Right kidney (tissue), 1 donor: Measurements from ENCODE around the gene MMP28.
"Not testable (repeated sequence)": the region's sequence is repeated elsewhere in the genome, so short reads cannot be mapped to it uniquely, and the experiment has no call there.

Source experiments
- DNase-seq: peaks from one replicate; pipeline ENCODE4 v3.0.0-alpha.2; 2016

MMP28 gene

DNA sequence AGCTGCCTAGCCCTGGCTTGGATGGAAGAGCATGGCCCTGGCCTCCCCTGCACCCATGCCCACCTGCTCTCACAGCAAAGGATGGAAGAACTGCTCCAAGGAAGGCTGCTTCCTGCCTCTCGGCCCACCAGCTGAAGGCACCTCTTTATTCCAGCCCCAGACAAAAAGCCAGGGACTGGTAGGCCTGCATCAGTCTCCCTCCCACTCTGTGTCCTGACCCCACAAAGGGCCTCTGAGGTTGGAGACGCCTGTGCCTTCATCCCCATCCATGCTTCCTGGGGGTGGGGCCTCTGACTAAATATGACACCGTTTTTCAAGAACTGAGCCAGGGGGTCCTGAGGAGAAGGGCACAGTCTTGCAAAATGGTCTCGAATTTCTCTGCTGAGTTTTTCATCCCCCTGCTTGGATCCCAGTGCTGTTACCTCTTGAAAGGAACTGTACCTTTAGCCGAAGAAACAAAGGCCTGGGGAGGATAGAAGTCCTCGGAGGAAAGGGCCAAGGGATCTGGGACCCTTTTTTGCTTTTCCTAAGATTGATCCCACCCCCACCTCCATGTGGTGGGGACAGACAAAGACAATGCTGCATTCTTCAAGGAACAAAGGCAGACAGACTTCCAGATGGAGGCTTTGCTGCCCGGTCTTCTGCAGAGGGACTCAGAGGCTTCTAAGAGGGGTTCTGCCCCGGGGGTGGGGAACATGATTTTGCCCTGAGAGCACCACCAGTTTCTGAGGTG lies 29.5 kb downstream of the MMP28 start:
- no peak for DNase-seq

DNA sequence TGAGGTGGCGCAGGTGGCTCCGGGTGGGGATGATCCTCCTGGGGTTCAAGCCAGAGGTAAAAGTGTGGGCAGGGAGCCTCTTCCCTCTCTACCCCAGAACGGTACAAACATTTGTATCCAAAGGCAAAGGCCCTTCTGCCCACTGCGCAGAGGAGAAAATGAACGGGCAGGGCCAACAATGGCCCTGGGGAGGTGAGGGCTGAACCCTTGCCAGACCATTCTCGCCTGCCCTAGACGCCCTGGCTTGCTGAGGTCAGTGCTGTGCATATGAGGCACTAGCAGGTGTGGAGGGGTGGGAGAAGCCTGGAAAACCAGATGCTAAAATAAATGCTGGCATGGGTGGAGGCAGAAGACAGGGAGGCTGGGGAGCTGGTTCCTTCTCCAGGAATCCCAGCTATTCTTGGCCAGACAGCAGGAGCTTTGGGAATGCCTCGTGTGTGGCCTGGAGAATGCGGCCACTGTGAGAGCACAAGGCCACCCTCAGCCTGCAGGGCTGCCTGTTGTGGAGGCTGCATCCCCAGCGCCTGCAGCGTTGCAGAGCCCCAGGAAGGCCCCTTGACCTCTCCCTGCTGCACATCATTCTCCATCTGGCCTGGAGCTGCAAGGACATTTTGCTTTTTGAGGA lies 30.2 kb downstream of the MMP28 start:
- DNase-seq: no peak

DNA sequence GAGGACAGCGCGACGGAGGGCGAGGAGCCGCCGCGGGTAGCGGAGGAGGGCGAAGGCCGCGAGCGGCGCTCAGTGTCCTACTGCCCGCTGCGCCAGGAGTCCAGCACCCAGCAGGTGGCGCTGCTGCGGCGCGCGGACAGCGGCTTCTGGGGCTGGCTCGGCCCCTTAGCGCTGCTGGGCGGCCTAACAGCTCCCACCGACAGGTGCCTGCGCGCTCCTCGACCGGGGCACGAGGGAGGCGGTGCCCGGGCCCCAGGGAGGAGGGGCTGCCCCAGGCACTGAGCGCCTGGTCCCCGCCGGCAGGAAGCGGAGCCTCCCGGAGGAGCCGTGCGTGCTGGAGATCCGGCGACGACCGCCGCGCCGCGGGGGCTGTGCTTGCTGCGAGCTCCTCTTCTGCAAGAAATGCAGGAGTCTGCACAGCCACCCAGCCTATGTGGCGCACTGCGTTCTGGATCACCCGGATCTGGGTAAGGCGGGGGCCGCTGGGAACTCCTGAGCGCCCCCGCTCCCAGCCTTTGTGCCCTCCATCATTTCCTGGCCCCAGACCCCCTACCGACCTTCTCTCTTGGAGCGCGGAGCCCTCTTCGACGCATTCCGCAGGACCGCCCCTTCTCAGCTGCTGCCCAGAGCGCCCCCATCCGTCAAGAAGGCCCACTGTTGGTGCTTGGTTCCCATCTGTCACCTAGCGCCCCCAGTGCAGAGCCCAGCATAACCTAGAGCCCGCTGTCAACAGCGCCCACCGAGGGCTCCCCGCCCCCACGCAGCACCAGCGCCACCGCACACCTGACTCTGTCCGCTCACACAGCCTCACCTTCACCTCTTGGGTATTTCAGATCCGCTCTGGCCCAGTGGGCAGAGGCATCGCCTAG lies 31.1 kb downstream of the MMP28 start:
- peak; percentile 98 for DNase-seq

DNA sequence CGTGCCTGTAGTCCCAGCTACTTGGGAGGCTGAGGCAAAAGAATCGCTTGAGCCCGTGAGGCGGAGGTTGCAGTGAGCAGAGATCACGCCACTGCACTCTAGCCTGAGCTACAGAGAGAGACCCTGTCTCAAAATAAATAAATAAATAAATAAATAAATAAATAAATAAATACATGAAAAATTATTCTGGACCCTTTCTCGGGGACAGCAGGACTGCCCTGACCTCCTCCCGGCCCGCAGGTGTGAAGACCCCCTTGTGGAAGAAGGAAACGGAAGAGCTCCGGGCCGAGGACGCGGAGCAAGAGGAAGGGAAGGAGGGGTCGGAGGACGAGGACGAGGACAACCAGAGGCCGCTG lies 31.7 kb downstream of the MMP28 start:
- no peak for DNase-seq

DNA sequence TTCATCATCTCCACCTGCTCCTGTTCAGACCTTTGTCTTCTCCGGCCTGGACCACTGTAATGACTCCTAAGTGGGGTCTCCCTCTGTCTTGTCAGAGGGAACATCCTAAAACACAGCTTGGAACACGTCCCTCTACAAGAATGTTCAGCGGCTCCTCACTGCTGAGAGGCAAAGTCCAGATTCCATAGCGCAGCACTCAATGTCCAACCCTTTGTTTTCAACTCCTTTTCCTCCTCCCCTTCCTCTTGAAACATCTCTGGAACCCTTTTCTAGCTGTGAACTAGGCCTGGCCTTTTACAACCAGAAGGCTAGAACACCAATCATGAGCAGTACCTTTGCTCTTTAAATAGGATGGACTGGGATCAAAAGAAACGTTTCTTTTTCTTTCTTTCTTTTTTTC lies 33.8 kb downstream of the MMP28 start:
- no peak for DNase-seq

DNA sequence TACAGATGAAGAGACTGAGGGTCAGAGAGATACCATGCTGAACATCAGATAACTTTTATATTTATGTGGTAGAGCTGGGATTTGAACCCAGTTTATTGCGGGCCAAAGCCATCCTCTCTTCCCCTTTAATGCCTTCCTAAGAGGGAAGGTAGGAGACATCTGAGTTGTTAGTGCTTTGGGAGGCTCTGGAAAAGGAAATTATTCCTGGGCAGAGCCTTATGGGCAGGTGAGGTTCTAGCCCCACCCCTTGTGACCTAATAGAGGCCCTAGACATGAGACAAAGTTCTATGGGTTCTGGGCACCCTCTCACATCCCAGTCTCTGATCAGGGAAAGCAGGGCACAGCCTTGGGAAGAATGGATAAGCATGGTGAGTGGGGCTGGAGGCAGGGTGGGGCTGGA lies 34.9 kb downstream of the MMP28 start, which contains the start of gene C17orf50:
Gene C17orf50, plus strand, starts transcription at position 301 of the 400 bp plus-strand sequence. Its CDS starts 55 bp downstream, at position 356.
- no peak for DNase-seq

DNA sequence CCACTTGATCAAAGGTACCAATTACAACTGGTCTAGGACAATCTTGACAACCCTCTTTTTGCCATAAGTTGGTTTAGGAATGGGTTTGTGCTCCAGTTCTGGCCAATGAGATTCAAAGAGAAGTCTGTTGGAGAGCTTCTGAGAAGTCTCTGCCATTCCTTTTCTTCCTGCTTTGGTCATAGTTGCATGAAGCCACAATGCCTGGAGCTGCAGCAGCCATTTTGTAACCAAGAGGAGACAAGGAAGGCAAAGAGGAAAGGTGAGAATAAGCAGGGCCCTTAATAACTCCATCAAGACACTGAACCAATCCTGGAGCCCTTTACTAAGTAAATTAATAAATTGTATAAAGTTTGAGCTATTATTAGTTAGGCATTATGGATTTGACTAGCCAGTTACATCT lies 38.2 kb downstream of the MMP28 start:
- DNase-seq: no peak

DNA sequence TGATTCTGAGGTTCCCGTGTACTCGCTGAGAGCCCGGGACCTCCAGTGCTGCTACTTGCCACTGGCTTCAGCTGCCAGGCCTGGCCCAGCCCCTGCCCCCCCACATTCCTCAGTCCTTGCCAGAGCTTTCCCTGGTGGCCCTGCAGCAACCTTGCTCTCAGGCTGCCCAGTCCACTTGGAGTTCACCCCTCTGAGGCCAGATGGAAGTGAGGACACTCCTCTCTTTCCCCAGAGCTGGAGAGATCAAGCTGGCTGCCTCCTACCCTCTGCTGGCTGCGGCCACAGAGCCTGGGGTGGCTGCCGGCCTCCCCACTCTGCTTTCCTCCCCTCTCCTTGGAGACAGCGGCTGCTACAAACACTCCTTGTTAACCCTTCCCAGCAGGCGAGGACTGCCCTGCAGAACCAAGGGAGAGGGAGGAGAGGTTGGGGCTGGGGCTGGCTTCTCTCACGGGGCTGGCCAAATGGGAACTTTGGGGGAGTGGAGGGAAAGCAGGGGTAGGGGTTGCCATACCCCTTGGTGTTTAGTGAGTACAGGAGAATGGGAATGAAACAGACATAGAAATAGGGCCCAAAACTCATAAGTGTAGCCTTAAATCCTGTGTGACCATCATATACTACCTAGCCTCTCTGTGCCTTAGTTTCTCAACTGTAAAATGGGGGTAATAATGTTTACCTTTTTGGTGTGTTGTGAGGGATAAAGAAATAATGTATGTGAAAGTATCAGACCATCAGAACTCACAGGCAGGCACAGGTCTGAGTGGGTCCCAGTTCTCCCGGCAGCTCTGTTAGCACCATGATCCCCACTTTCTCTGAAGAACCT lies 42.3 kb downstream of the MMP28 start, which contains the start of gene GAS2L2:
Gene GAS2L2, minus strand, starts transcription at position 295 of the 820 bp plus-strand sequence. CDS start 389 bp downstream, outside the sequence.
- no peak for DNase-seq

DNA sequence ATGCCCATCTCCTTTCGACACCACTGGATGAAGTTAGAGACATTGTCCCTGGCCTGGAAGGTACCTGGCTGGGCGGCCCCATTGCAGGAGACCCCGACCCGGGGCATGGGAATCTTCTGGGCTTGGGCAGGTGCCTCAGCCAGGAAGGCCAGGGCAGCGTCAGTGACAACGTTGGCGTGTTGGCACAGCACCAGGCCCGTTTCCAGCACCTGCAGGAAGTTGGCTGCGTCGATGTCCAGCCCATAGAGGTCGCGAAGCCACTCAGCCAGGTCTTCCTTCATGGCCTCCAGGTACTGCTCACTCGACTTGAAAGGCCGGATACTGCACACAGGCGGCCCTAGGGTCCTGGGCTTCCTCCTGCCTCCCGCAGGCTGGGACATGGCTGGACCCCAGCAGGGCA lies 43.0 kb downstream of the MMP28 start:
- DNase-seq: no peak

DNA sequence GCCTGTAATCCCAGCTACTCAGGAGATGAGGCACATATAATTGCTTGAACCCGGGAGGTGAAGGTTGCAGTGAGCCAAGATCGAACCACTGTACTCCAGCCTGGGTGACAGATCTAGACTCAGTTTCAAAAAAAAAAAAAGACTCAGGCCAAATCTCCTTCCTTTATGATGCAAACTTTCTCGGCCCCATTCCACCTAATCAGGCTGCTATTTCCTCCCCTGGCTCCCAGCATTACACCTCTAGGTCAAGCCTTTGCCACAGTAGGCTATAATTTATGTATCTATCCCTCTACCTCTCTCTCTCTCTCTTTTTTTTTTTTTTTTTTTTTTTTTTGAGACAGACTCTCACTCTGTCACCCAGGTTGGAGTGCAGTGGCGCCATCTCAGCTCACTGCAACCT lies 43.9 kb downstream of the MMP28 start:
- DNase-seq: not testable (repeated sequence)

DNA sequence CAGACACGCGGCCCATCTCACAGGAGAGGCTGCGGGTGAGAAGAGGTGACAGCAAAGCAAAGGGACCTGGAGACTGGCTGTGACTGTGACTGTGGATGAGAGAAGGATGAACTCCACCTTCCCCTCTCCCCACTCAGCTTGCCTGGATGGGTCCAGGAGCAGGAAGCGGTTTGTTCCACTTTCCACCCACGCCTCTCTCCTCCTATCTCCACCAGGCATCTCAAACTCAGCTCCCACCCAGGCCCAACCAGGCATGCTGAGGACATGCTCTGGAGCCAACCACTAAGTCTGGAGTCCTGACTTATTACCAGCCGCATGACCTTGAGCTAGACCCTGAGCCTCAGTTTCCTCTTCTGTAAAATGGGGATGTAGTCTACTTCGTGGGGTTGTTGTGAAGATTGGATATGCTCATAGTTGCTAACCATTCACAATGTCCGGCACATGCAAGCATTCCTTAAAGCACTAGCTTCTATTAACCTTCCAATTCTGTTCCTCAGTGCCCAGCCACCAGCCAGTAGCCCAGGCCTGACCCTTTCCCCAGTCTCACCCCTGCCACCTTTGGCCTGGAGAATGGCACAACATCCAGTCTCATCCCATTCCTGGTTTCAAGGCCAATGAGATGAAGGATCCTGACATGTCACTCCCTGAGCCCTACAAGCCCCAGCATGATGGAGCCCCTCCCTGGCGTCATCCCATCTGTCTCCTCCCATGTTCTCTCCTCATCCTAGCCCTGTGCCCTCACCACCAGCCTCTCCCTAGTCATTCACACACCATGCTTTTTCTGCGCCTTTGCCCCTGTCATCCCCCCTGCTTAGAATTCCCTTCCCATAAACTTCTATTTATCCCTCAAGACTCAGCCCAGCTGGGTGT lies 44.7 kb downstream of the MMP28 start:
- no peak for DNase-seq

DNA sequence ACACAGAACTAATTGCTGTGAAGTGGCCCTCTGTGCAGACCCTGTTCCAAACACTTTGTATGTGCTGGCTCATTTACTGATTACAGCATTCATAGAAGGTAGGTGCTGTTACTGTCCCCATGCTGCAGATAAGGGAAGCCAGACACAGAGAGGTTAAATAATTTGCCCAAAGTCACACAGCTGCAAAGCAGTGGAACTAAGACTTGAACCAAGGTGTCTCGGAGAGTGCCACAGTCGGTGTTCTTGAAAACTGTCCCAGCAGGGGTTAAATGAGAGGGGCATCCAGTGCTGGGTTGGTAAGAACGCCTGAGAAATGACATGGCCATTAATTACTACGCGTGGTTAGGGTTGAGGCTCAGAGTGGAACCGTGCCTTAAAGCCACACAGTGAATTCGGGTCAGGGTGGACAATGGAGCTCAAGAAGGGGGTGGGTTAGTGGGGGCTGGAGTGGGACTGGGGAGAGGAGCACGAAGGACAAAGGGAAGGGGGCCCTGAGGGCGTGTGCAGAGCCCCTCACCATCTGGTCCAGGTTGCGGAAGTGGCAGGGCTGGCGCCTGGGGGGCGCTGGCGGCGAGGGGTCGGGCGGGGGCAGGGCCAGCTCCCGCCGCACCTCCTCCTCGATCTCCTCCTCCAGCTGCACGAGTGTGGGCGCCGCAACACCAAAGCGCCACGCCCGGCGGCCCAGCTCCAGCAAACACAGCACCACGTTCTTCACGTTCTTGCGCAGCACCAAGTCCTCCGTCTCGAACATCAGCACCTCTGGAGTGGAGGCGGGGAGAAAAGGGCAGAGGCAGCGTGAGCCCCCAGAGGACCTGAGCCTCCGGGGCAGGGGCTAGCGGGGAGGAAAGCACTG lies 45.7 kb downstream of the MMP28 start:
- no peak for DNase-seq

DNA sequence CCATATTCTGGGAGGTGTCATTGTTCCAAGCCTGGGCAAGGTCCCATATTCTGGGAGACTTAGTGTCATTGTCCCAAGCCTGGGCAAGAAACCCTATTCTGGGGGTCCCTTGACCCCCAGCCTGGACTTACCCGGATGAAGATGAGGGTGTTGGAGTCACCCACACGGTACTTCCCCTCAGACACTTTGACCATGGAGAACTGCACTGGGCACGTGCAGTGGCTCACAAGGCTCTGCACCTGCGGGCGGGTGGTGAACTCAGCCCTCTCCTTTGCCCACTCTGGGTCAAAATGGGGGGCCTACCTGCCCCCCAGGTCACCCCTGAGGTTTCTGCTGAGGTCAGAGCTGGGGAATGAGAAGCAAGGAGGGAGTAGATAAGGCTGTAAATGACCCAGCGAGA lies 46.5 kb downstream of the MMP28 start:
- no peak for DNase-seq

DNA sequence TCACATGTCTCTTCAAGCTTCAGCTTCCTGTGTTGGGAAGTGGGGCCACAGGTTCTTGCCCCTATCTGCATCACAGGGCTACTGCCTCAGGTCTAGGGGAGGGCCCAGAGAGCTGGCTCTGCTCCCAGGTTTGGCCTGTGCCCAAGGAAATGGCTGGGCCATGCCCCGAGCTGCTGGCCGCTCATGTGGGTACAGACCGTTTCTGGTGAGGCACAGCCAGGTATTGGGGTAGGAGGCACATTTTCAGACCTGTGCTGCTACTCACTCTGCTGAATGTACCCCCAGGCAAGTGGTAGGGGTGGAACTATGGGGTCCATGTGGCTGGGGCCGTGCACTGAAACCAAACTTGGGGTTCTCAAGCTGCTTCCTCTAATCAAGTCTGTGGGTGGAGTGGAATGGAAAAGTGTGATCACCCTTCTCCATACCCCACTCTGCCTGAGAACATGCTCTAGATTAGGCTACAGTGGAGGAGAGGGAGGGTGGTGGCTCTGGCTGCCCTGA lies 47.0 kb downstream of the MMP28 start:
- DNase-seq: no peak

DNA sequence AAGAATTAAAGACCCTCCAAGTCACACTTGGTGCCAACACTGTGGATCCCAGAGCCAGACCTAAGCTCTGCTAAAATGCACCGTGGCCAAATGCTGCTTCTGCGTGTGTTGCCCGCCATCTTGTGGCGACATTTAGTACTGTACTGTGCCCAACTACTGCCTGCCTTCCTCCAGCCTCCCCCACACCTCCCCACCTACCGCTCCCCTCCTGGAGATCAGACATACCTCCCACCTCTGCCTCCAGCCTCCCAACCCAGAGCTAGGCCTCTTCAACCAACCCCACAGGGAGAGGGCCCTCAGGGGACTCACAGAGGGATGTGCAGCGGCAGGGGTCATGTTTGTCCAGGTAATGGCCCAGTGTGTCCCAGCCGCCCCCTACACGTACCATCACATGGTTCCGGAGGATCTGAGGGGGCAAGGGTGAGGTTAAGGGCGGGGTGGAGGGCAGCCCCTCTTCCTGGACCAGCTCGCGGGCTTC lies 47.9 kb downstream of the MMP28 start:
- DNase-seq: peak; percentile 56

DNA sequence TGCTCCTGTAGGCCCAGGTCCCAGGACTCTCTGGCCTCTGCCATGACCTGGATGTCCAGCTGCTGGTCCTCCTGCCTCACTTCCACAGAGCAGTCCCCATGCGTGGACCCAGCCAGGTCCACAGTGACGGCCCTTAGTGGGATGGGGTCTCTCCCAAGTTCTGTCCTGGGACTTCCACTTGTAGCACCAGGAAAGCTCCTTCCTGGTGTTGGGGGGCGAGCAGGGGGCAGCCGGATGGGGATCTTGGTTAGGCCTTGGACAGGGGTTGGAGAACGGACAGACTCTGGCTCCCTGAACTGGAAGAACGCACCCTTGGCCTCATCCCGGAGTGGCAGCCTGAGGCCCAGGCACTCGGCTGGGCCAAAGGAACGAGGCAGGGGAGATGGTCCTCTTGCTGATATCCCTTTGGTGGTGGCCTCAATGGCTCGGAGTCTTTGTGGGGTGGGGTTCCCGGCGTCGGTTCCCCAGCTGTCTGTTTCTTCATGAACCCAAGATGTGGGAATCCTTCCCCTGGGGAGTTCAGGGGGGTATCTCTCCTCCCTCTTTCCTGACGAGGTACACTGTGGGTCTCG lies 49.6 kb downstream of the MMP28 start:
- no peak for DNase-seq

DNA sequence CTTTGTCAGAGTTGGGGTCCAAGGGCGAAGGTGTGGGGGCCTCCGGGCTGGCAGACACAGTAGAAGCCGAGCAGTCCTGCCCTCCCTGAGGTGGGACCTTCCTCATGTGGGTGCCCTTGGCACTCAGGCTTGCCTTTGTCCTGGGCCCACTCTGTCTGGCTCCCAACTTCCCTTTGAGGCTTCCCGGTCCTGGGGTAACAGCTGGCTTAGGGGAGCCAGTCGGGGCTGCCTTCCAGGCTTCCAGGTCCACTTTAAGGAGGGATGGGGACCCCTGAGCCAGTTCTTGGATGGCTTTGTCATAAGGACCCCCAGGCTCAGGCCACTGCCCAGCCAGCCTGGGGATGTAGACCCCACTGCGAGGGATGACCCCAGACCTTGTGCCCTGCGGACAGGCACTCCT lies 50.2 kb downstream of the MMP28 start:
- DNase-seq: no peak

DNA sequence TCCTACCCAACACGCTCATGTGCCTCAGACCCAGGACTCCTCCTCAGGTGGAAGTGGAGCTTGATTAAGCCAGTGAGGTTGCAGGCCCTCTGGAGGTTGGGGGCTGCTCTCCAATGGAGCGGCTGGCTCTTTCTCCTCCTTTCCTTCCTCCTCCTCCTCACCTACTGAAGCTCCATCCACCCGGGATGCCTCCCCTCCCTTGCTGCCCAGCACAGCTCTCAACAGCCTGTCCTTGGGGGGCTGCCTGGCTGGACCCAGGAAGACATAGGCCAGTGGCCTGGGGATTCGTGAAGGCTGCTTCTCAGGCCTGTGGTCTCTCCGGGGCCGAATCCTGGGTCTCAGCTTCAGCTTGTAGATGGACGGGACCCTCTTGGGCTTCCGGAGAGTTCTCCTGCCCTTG lies 50.6 kb downstream of the MMP28 start:
- DNase-seq: no peak

DNA sequence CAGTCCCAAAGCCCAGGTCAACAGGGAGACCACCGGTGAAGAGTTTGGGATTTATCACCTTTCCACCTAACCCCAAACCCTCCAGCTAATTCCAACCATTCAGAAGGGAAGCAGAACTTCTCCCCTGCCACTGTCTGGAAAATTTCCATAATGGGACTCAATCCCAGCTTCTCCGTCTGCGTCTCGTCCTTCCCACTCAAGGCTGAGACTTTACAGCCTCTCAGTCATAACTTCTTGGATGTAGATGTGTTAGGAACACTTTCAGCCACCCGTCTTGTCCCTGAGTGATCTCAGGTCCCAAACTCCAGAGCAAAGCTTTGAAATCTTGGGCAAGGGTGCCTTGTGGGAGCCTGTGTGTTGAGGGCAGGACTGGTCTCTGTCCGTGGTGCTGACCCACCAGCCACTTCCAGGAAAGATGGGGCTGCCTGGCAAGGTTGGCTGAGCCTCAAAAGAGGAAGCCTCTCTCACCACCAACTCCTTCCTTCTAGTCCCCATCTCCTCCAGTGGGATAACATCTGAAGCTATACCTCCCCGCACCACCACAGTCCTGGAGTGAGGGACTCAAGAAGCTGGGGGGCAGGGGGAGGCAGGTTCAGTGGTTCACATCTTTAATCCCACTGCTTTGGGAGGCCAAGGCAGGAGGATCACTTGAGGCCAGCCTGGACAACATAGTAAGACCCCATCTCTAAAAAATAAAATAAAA lies 51.7 kb downstream of the MMP28 start:
- no peak for DNase-seq
